Measurements from ENCODE around the gene CMTM5. TPM values are rescaled to one million over a fixed set of nuclear protein-coding genes. Genes with fewer than 3 reads are reported as not detected.

Gene CMTM5
- total RNA-seq, 1 experiment from 2014 or later = 0.24 TPM

- DNase-seq (ENCODE audit: low spot score) = no peak
- ChIA-PET CTCF (interaction anchor here (0.6 to 9.1 kb wide), 11 partner anchors 10 to 473 kb away, joined by 3 to 95 read pairs (median 13); partner anchors contain the start of genes BCL2L2, CMTM5, PABPN1 and SLC22A17), POLR2A (interaction anchor here (0.7 to 1.6 kb wide), 2 partner anchors 41 to 589 kb away, joined by 4 read pairs; partner anchors contain the start of gene PABPN1)
- Mint-ChIP-seq H3K27me3 (ENCODE audit: low read depth) (peaks cover 12% of the 10 kb centered on the region), H3K4me3 (no peak overlapping the region), H3K36me3 (peaks cover 11% of the 10 kb centered on the region), H3K27ac (no peak overlapping the region), H3K4me1 (peaks cover 28% of the 10 kb centered on the region), H3K9me3 (no peaks in the 10 kb centered on the region)
- ATAC-seq = no peak
- TF ChIP-seq OVOL2 (CRISPR knock-in tag; IDR thresholded peaks at IDR 0.05; ENCODE audit: borderline replicate concordance) (no peak), USF2 (CRISPR knock-in tag; IDR thresholded peaks at IDR 0.05) (no peak), CREB1 (CRISPR knock-in tag; IDR thresholded peaks at IDR 0.05) (no peak), TCF7 (CRISPR knock-in tag; IDR thresholded peaks at IDR 0.05; ENCODE audit: low read depth) (no peak), CBFB (CRISPR knock-in tag; IDR thresholded peaks at IDR 0.05; ENCODE audit: low read depth) (no peak), ZNF396 (CRISPR knock-in tag; IDR thresholded peaks at IDR 0.05; ENCODE audit: borderline replicate concordance) (no peak), GABPB1 (CRISPR knock-in tag; IDR thresholded peaks at IDR 0.05) (no peak), ZNF232 (CRISPR knock-in tag; IDR thresholded peaks at IDR 0.05) (no peak), MYBL2 (CRISPR knock-in tag; IDR thresholded peaks at IDR 0.05) (no peak), SMAD4 (CRISPR knock-in tag; IDR thresholded peaks at IDR 0.05) (no peak), NFATC4 (CRISPR knock-in tag; IDR thresholded peaks at IDR 0.05) (no peak), MAX (CRISPR knock-in tag; IDR thresholded peaks at IDR 0.05) (no peak), TP53 (CRISPR knock-in tag; IDR thresholded peaks at IDR 0.05) (no peak), GTF2I (CRISPR knock-in tag; conservative IDR thresholded peaks at IDR 0.05) (no peak), SMAD3 (CRISPR knock-in tag; IDR thresholded peaks at IDR 0.05; ENCODE audit: borderline replicate concordance) (no peak)
- TF ChIP-seq, protein P1, sequence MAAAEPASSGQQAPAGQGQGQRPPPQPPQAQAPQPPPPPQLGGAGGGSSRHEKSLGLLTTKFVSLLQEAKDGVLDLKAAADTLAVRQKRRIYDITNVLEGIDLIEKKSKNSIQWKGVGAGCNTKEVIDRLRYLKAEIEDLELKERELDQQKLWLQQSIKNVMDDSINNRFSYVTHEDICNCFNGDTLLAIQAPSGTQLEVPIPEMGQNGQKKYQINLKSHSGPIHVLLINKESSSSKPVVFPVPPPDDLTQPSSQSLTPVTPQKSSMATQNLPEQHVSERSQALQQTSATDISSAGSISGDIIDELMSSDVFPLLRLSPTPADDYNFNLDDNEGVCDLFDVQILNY (CRISPR knock-in tag; IDR thresholded peaks at IDR 0.05) = no peak
- TF ChIP-seq, protein P2, sequence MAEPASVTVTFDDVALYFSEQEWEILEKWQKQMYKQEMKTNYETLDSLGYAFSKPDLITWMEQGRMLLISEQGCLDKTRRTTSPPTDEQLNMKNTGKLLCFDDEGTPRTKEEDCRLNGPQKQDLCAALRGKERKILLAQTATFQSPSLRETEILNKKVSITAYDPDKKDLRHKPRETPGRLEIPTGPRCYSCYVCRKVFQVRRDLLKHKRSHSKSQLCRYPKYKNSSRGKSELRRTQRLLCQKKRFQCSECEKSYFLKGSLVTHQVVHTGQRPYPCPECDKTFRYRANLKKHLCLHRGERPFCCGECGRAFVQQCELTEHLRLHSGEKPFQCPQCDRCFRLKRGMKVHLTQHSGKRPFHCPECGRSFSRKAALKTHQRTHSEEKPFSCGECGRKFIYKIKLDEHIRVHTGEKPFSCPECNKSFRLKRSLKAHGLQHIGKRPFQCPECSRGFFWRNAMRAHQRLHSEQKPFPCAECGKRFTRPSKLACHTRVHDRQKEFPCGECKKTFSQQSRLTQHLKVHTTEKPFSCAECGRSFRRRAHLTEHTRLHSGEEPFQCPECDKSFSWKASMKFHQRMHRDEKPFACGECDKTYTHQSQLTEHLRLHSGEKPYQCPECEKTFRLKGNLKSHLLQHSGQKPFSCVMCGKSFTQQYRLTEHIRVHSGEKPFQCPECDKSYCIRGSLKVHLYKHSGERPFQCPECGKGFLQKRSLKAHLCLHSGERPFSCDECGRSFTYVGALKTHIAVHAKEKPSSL (CRISPR knock-in tag; conservative IDR thresholded peaks at IDR 0.05) = no peak
- TF ChIP-seq, protein P3, sequence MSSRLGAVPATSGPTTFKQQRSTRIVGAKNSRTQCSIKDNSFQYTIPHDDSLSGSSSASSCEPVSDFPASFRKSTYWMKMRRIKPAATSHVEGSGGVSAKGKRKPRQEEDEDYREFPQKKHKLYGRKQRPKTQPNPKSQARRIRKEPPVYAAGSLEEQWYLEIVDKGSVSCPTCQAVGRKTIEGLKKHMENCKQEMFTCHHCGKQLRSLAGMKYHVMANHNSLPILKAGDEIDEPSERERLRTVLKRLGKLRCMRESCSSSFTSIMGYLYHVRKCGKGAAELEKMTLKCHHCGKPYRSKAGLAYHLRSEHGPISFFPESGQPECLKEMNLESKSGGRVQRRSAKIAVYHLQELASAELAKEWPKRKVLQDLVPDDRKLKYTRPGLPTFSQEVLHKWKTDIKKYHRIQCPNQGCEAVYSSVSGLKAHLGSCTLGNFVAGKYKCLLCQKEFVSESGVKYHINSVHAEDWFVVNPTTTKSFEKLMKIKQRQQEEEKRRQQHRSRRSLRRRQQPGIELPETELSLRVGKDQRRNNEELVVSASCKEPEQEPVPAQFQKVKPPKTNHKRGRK (CRISPR knock-in tag; IDR thresholded peaks at IDR 0.05; ENCODE audit: borderline replicate concordance) = no peak
Measured at GRCh38 chr14:23362200-23362599, 14.6 kb upstream of the CMTM5 start.

GRCh38 chr14:23364164-23365035 lies 12.4 kb upstream of the CMTM5 start:
- ATAC-seq = peak; percentile 4
- CTCF ChIA-PET = interaction anchor here (0.7 to 9.1 kb wide), 8 partner anchors 12 to 101 kb away, joined by 3 to 95 read pairs (median 7); partner anchors contain the start of genes BCL2L2 and SLC22A17
- H3K27me3 Mint-ChIP-seq (ENCODE audit: low read depth) = peaks cover 34% of the 10 kb centered on the region
- no peak for TF ChIP-seq ELF4 (CRISPR knock-in tag; IDR thresholded peaks at IDR 0.05; ENCODE audit: low read depth)
- no peak for TF ChIP-seq GRHL2 (CRISPR knock-in tag; IDR thresholded peaks at IDR 0.05; ENCODE audit: insufficient replicate concordance, severe bottlenecking)
- no peak for TF ChIP-seq SMAD4 (CRISPR knock-in tag; IDR thresholded peaks at IDR 0.05)
- TF ChIP-seq, protein P4, sequence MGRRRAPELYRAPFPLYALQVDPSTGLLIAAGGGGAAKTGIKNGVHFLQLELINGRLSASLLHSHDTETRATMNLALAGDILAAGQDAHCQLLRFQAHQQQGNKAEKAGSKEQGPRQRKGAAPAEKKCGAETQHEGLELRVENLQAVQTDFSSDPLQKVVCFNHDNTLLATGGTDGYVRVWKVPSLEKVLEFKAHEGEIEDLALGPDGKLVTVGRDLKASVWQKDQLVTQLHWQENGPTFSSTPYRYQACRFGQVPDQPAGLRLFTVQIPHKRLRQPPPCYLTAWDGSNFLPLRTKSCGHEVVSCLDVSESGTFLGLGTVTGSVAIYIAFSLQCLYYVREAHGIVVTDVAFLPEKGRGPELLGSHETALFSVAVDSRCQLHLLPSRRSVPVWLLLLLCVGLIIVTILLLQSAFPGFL (CRISPR knock-in tag; IDR thresholded peaks at IDR 0.05; ENCODE audit: borderline replicate concordance) = no peak
- TF ChIP-seq MXD4 (CRISPR knock-in tag; IDR thresholded peaks at IDR 0.05; ENCODE audit: borderline replicate concordance) = no peak
- TF ChIP-seq STAT6 (CRISPR knock-in tag; conservative IDR thresholded peaks at IDR 0.05; ENCODE audit: low read depth) = 0 out of 2 replicates have a peak, but pooled peaks have one; percentile 55
- no peak for TF ChIP-seq TP53 (CRISPR knock-in tag; IDR thresholded peaks at IDR 0.05)
- no peak for TF ChIP-seq ZNF671 (CRISPR knock-in tag; IDR thresholded peaks at IDR 0.05)

More at GRCh38 chr14:23364164-23365035, 12.4 kb upstream of the CMTM5 start:
- peak overlapping the region; percentile 85 for H3K27ac Mint-ChIP-seq
- no peaks in the 10 kb centered on the region for H3K9me3 Mint-ChIP-seq
- peaks cover 11% of the 10 kb centered on the region for H3K36me3 Mint-ChIP-seq
- H3K4me3 Mint-ChIP-seq = peak overlapping the region; percentile 91
- peak; percentile 53 for DNase-seq (ENCODE audit: low spot score)
- H3K4me1 Mint-ChIP-seq = peaks cover 30% of the 10 kb centered on the region
- POLR2A ChIA-PET = interaction anchor here (1.6 kb wide), 1 partner anchor 12 kb away, joined by 5 read pairs; the partner anchor contains the start of gene SLC22A17

All from WTC11 (cell line).